H1 (cell line): ENCODE data around the gene ZNF831. TPM values are rescaled to one million over a fixed set of nuclear protein-coding genes. Genes with fewer than 3 reads are reported as not detected.

Experiments
- ATF2 ChIP-seq: IDR thresholded peaks from 2 replicates; pipeline ENCODE4 v1.6.1; 2012; ENCODE audit warnings: low read length, inconsistent platforms
- BACH1 ChIP-seq: IDR thresholded peaks from 2 replicates; pipeline ENCODE4 v1.6.1; 2012; ENCODE audit warnings: low read length, improper control_type of control experiment
- CHD7 ChIP-seq: fragments of 300-600 bp; sonication (generic); IDR thresholded peaks from 2 replicates; pipeline ENCODE4 v1.7.1; 2012; ENCODE audit warnings: low read length, moderate library complexity, mild to moderate bottlenecking, inconsistent platforms; ENCODE audit not compliant: insufficient replicate concordance
- CTCF ChIP-seq, 3 experiments: IDR thresholded peaks; 1 replicate in 2 of 3; 2 replicates in 1 of 3; pipeline versions ENCODE4 v1.5.1 to v1.6.1; 2011; ENCODE audit warnings: low read length in 3 of 3, mild to moderate bottlenecking in 3 of 3, inconsistent platforms in 2 of 3, low read depth in 1 of 3, moderate library complexity in 1 of 3; ENCODE audit not compliant: insufficient read depth in 1 of 3; ENCODE audit errors: control extremely low read depth in 1 of 3
- EZH2 ChIP-seq: fragments of 200-600 bp; sonication (generic); IDR thresholded peaks from 2 replicates; pipeline ENCODE4 v1.7.1; 2012; ENCODE audit warnings: low read depth, mild to moderate bottlenecking, moderate library complexity, low read length, inconsistent platforms; ENCODE audit not compliant: severe bottlenecking
- JUN ChIP-seq: IDR thresholded peaks from 2 replicates; pipeline ENCODE4 v1.6.1; 2011; ENCODE audit warnings: low read depth, mild to moderate bottlenecking, improper control_type of control experiment, low read length
- RFX5 ChIP-seq: IDR thresholded peaks from 2 replicates; pipeline ENCODE4 v1.6.1; 2011; ENCODE audit warnings: low read depth, low read length, improper control_type of control experiment, borderline replicate concordance
- polyA plus RNA-seq, 7 experiments: library from polyadenylated mRNA; depleted of rRNA in 3 of 7; stranded (reverse) in 5 of 7; unstranded in 2 of 7; fragments of >200 nt in 5 of 7; fragments of 200-250 nt in 2 of 7; gene quantifications; 1 replicate in 5 of 7; 2 replicates in 1 of 7; 4 replicates in 1 of 7; pipeline versions ENCODE4 v1.2.1 to v1.2.3, GENCODE V29; 2011 to 2013; ENCODE audit warnings: missing spikeins in 2 of 7, mixed read lengths in 2 of 7
- total RNA-seq: library from RNA; stranded (reverse); fragmentation: NEBNext Ultra II Directional; extraction: Animal tissue kit (Norgen Biotek cat#: 25700); gene quantifications from 2 replicates; pipeline ENCODE4 v1.2.1, GENCODE V29; 2021

The ZNF831 gene
- total and polyA plus RNA-seq, 2 of the 8 experiments (the other 6 are each of a cell fraction or from before 2014, with no cell fraction given), result not detected

- TF ChIP-seq CHD7 (no peak), ATF2 (no peak), BACH1 (no peak), CTCF (IDR thresholded peaks at IDR 0.05; ENCODE audit: control extremely low read depth in 1 of 3, insufficient read depth in 1 of 3, low read depth in 1 of 3, low read length in 3 of 3) (no peak), RFX5 (no peak), JUN (no peak), EZH2 (no peak)
These were observed 134.1 kb downstream of the ZNF831 start (continued) for GRCh38 chr20:59297686-59298085.
